HFF-Myc (cell line): ENCODE results near the gene UHRF1.

ENCODE experiments used
- DNase-seq: peaks from one replicate; pipeline ENCODE4 v3.0.0-alpha.2; 2011; ENCODE audit warnings: low read depth; ENCODE audit errors: extremely low read depth
- H3K4me3 ChIP-seq: replicated peaks from 2 replicates; pipeline ENCODE4 v1.5.1; 2011; ENCODE audit warnings: low read depth, mild to moderate bottlenecking, control low read depth, low read length
- TF ChIP-seq, protein P1 (sequence below): IDR thresholded peaks from 2 replicates; pipeline ENCODE4 v1.5.1; 2012; ENCODE audit warnings: mild to moderate bottlenecking, low read depth, low read length, control low read depth; ENCODE audit errors: missing control alignments

Gene UHRF1

DNA sequence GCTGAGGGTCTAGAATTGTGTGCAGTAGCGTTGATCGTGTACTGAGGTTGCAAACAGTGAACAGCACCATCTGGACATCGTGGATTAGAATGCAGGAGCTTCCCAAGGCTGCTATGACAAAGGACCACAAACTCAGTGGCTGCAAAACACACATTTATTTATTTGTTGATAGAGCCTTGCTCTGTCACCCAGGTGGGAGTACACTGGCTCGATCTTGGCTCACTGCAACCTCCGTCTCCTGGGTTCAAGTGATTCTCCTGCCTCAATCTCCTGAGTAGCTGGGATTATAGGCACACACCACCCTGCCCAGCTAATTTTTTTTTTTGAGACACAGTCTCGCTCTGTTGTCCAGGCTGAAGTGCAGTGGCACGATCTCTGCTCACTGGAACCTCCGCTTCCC, 2.3 kb upstream of the UHRF1 start:
- DNase-seq: no peak
- no peak overlapping the region for H3K4me3 ChIP-seq
- TF ChIP-seq, protein P1, sequence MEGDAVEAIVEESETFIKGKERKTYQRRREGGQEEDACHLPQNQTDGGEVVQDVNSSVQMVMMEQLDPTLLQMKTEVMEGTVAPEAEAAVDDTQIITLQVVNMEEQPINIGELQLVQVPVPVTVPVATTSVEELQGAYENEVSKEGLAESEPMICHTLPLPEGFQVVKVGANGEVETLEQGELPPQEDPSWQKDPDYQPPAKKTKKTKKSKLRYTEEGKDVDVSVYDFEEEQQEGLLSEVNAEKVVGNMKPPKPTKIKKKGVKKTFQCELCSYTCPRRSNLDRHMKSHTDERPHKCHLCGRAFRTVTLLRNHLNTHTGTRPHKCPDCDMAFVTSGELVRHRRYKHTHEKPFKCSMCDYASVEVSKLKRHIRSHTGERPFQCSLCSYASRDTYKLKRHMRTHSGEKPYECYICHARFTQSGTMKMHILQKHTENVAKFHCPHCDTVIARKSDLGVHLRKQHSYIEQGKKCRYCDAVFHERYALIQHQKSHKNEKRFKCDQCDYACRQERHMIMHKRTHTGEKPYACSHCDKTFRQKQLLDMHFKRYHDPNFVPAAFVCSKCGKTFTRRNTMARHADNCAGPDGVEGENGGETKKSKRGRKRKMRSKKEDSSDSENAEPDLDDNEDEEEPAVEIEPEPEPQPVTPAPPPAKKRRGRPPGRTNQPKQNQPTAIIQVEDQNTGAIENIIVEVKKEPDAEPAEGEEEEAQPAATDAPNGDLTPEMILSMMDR: no peak

DNA sequence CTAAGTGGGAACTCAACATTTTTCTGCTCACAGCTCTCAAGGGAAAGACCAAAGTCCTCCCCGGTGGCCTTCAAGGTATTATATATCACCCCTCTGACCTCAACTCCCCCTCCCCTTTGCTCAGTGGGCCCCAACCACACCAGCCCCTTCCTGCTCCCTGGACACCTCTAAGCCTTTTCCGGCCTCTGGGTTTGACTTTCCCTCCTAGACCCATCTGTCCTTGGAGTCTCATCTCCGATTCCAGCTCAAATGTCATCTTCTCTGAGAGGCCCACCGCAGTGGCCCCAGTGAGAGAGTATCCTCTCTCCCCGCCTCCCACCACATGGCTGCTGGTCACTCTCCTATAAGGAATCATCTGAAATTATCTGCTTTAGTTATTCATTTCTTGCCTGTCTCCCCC, 941 bp upstream of the UHRF1 start:
- no peak overlapping the region for H3K4me3 ChIP-seq
- DNase-seq: no peak
- TF ChIP-seq, protein P1: no peak

DNA sequence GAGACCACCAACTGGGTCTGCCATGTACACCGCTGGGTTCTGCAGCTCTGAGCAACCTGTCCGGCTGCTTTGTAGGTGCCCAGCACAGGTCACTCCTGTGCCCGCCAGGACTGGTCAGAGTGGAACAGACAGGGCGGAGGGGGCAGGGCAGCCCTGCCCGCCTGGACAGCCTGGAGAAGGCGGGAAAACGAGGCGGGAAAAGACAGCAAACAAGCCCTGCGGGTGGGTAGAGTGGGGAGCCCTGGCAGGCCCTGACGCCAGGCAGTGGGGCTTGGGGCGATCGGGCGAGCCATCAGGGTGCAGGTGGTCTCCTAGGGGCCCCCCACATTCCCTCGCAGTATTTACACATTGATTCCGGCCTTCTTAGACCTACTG, 533 bp upstream of the UHRF1 start:
- peak overlapping the region; percentile 64 for H3K4me3 ChIP-seq
- no peak for DNase-seq
- TF ChIP-seq, protein P1: no peak

DNA sequence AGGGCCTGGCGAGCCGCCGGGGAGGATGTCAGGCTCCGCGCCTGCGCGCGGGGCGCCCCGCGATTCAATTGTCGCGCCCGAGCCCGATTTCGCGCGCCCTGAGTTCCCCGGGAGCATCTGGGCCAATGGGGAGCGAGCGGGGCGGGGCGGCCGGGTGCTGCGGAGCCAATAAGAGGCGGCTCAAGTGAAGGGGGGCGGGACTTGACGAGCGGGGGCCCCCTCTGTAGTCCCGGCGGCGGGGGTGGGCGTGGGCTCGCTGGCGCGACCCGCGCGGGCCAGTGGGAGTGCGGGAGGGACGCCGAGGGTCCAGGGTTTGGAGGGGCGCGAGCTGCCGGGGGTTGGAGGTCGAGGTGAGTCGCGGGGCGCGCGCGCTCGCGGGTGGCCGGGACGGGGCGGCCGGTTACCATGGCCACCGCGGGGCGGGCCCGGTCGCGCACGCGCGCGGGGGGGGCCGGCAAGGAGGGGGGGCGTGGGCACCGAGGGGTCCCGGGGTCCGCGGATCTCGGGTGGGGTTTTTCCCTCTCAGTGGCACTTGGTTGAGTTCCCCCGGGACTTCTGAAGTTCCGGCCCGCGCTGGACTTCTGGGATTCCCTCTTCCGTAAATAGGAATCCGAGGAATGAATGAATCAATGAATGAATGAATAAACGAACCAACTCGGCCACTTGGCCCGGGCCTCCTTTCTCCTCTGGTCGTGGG, 744 bp downstream of the UHRF1 start:
- DNase-seq: no peak
- H3K4me3 ChIP-seq: peak overlapping the region; percentile 64
- TF ChIP-seq, protein P1: no peak

DNA sequence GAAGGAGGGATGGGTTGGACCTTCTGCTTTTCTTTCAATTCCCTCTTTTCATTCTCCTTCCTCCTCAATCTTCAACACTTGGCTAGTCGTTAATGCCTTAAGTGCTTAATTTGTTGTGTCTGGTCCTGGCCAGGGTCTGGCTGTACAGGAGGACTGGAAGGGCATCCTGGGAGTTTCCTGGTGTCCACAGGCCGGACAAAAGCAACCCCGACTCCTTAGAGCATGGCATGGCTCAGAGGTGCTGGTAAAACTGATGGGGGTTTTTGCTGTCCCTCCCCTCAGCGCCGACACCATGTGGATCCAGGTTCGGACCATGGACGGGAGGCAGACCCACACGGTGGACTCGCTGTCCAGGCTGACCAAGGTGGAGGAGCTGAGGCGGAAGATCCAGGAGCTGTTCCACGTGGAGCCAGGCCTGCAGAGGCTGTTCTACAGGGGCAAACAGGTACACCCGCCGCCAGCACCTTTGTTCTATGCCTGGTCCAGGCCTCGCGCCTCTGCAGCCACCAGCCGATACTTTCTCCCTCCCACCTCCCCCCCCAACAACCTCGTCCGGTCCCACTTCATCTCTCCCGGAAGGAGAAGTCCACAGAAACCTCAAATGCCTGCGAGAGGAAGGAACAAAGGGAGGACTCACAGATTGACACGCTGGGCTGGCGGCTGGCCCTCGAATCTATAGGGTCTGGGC, 1.4 kb downstream of the UHRF1 start:
- TF ChIP-seq, protein P1: no peak
- no peak for DNase-seq
- H3K4me3 ChIP-seq: peak overlapping the region; percentile 64

DNA sequence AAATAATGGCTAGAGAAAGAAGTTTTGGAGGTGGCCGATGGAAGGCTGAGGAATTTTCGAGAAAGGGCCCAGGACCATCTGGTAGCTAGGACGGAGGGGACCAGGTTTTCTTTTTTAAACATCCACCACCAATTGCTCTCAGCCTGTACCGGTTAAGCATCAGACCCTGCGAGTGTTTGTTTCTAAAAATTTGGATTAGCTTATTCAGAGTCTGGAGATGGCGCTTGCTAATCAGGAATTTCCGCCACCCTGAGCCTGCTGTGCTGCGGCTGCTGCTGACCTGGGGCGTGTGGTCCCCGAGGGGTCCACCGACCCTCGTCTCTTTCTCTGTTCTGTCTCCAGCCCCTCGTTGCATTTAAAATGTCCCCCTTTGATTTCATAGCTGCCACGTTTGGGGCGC, 2.0 kb downstream of the UHRF1 start:
- peak overlapping the region; percentile 64 for H3K4me3 ChIP-seq
- DNase-seq: no peak
- TF ChIP-seq, protein P1: no peak
